Stimulated activated CD8-positive, alpha-beta memory T cell treated with anti-CD3 and anti-CD28 coated beads, Interleukin-7, amount 100 ng/mL, for 24 hours (primary cell): ENCODE data around the gene EME1.
"Not testable (repeated sequence)": the region's sequence is repeated elsewhere in the genome, so short reads cannot be mapped to it uniquely, and the experiment has no call there.

Experiments used
- DNase-seq: peaks from one replicate; pipeline ENCODE4 v3.0.0-alpha.2; 2020; ENCODE audit warnings: low read depth

EME1 gene

DNA sequence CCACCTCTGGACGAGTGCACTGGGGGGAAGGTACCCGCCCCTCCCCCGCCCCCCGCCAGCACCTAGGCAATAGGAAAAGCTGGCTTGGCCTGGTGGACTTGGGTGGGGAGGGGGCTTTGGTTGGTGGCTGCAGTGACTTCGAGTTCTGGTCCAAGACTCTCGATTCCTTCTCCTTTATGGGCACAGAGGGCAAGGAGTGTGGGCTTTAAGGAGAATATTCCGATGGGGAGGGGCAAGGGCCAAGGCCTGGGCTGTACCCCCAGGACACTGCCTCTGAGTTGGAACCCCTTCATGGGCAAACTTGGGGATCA lies 53.4 kb downstream of the EME1 start:
- no peak for DNase-seq

DNA sequence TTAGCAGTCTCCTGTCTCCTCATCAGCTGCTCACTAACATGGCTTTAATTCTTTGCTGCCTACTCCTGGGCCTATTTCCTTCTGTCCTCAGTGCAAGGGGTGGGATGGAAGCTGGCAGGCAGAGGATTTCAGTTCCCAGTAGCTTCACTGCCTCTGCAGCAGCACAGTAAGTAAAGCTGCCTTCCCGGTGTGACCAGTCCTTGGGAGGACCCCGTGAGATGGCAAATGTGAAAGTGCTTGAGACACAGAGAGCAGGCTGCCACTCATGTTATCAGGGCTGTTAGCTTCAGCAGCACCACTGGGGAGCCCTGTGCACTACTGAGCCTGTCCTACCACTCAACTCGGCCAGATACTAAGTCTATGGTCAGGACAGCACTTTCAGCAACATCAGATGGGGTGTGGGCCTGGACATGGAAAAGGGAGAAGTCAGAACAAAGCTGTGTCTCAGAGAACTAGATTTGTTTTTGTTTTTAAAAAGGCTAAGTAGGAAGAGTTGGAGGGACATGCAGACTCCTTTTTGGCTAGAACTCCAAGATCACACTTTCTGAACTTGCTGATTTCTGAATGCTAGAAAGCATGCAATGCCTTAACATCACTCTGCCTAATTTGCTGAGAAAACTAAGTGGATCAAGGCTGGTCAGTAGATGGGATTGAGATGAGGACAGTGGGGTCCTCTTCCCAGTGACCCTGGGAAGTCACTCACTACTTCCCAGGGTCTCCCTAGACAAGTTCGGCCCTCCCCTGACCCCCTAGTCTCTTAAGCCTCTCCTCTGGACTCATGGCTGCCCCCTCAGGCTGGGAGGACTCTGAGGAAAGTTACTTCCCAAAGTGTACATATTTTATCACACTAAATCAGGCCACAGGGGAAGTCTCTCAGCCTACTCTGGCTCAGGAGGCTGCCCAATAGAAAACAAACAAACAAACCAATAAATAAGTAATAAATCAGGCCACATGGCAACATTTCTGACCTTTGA lies 54.1 kb downstream of the EME1 start:
- no peak for DNase-seq

DNA sequence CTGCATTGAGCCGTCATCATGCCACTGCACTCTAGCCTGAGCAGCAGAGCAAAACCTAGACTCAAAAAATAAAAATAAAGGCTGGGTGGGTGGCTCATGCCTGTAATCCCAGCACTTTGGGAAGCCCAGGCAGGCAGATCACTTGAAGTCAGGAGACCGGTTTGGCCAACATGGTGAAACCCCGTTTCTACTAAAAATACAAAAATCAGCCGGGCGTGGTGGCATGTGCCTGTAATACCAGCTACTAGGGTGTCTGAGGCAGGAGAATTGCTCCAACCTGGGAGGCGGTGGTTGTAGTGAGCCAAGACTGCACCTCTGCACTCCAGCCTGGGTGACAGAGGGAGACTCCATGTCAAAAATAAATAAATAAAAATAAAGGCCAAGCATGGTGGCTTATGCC lies 55.1 kb downstream of the EME1 start:
- not testable (repeated sequence) for DNase-seq

DNA sequence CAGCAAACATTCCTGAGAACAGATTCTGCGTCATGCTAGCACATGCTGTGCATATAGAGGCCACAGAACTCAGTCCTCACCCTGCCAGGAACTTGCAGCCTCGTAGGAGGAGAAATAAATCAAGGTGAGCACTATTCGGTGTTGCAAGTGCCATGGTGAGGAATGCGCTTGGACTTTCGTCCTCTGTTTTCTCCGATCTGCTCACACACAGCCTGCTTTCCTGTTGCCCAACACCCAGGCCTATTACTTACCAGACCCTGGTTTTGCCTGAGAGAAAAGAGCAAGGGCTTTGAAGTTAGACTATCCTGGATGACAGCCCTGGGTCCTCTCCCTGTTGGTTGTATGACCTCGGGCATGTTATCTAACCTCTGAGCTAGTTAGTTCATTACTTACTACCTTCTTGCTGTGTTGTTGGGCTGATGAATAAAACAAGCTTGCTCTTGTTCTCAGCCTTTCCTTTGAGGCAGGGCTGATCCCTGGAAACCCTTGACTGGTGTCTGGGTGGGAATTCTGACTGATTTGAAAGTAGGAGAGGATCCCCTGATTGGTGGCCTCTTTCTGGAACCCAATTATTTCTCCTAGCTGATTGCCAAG lies 55.9 kb downstream of the EME1 start:
- DNase-seq = no peak

DNA sequence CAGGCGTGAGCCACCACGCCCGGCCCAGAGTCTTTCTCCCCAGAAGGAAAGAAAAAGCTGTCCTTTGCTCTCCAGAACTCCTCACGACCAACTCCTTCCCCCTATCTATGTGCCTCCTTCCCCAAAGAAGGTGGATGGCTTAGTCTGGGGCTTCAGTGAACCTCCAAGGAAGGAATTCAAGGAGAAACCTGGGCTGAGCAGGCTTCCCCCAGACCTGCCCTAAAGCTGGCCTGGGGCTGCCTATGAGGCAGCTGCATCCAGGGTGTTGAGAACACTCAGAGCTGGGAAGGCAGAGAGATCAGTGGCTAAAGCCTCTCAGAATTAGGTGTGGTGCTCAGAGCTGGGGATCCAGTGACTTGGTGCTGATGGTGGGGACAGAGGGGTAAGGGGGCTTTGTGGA lies 56.8 kb downstream of the EME1 start:
- DNase-seq = no peak
